ENCODE results near the gene C1R.

GRCh38 chr12:7113389-7113871 is 21.2 kb upstream of the C1R start:
- TF ChIP-seq EZH2phosphoT487 (IDR thresholded peaks at IDR 0.05), result no peak
- peak; percentile 86 for TF ChIP-seq CTCF (IDR thresholded peaks at IDR 0.05)
- TF ChIP-seq EZH2 (IDR thresholded peaks at IDR 0.05), result no peak

Data from neural progenitor cell (in vitro differentiated cells).